OCI-LY1 (cell line): ENCODE results near the gene NSD2.
A peak's percentile ranks its signal among the peaks of the same experiment; 100 is the strongest.

ENCODE experiments used
- H2AFZ ChIP-seq: fragments of 200-600 bp; sonication (generic), shearing (Covaris generic); 2 replicates; pipeline ENCODE4 v1.6.0; 2014; ENCODE audit warnings: antibody characterized with exemption, mild to moderate bottlenecking, low read length
- H3F3A ChIP-seq: fragments of 200-600 bp; sonication (generic), shearing (Covaris generic); 2 replicates; pipeline ENCODE4 v1.6.0; 2014; ENCODE audit warnings: mild to moderate bottlenecking, antibody characterized with exemption, low read length, moderate library complexity; ENCODE audit not compliant: insufficient read depth
- H3K27ac ChIP-seq: fragments of 200-600 bp; sonication (generic); 2 replicates; pipeline ENCODE4 v1.5.1; 2014; ENCODE audit warnings: low read length, mixed run types, mild to moderate bottlenecking, low read depth; ENCODE audit not compliant: poor library complexity, severe bottlenecking
- H3K27me3 ChIP-seq: fragments of 200-600 bp; sonication (generic); 2 replicates; pipeline ENCODE4 v1.6.0; 2014; ENCODE audit warnings: antibody characterized with exemption, mild to moderate bottlenecking, low read length, moderate library complexity; ENCODE audit not compliant: insufficient read depth
- H3K36me3 ChIP-seq: fragments of 200-600 bp; sonication (generic); 2 replicates; pipeline ENCODE4 v1.6.1; 2014; ENCODE audit warnings: mild to moderate bottlenecking, antibody characterized with exemption, low read length, moderate library complexity, mixed read lengths; ENCODE audit not compliant: insufficient read depth
- H3K4me1 ChIP-seq: fragments of 200-600 bp; sonication (generic); 2 replicates; pipeline ENCODE4 v1.5.1; 2014; ENCODE audit warnings: mild to moderate bottlenecking, low read length, moderate library complexity; ENCODE audit not compliant: insufficient read depth, severe bottlenecking
- H3K4me2 ChIP-seq: fragments of 200-600 bp; sonication (generic), shearing (Covaris generic); 2 replicates; pipeline ENCODE4 v1.6.1; 2014; ENCODE audit warnings: low read length
- H3K4me3 ChIP-seq: fragments of 200-600 bp; sonication (generic); 2 replicates; pipeline ENCODE4 v1.5.1; 2014; ENCODE audit warnings: low read length, low read depth, mild to moderate bottlenecking, mixed read lengths; ENCODE audit not compliant: poor library complexity, severe bottlenecking
- H3K79me2 ChIP-seq: fragments of 200-600 bp; shearing (Covaris generic); 2 replicates; pipeline ENCODE4 v1.6.1; 2016; ENCODE audit warnings: mixed run types, low read length, mixed read lengths; ENCODE audit not compliant: insufficient read depth
- H3K9ac ChIP-seq: fragments of 200-600 bp; sonication (generic), shearing (Covaris generic); 2 replicates; pipeline ENCODE4 v1.6.1; 2014; ENCODE audit warnings: mild to moderate bottlenecking, low read length, mixed read lengths
- H3K9me2 ChIP-seq: fragments of 200-600 bp; sonication (generic), shearing (Covaris generic); 2 replicates; pipeline ENCODE4 v1.6.1; 2014; ENCODE audit warnings: low read depth, mild to moderate bottlenecking, low read length, mixed read lengths
- H3K9me3 ChIP-seq: fragments of 200-600 bp; shearing (Covaris generic); 2 replicates; pipeline ENCODE4 v1.6.1; 2014; ENCODE audit warnings: low read length, mixed read lengths
- H4K20me1 ChIP-seq: fragments of 200-600 bp; sonication (generic), shearing (Covaris generic); 2 replicates; pipeline ENCODE4 v1.6.0; 2016; ENCODE audit warnings: mild to moderate bottlenecking, low read length; ENCODE audit not compliant: insufficient read depth
- CTCF ChIP-seq: fragments of 200-600 bp; sonication (generic), shearing (Covaris generic); IDR thresholded peaks from 2 replicates; pipeline ENCODE4 v1.5.1; 2017; ENCODE audit warnings: mild to moderate bottlenecking, antibody characterized with exemption, low read length, moderate library complexity, mixed read lengths
- EZH2 ChIP-seq: fragments of 200-600 bp; sonication (generic), shearing (Covaris generic); IDR thresholded peaks from 2 replicates; pipeline ENCODE4 v1.8.0; 2017; ENCODE audit warnings: borderline replicate concordance, mixed run types, mild to moderate bottlenecking, antibody characterized with exemption, low read length, moderate library complexity, mixed read lengths

NSD2 gene

GRCh38 chr4:1854752-1855151 lies 16.4 kb upstream of the NSD2 start:
- H3K4me2 ChIP-seq, result peak overlapping the region; percentile 79
- H3K27ac ChIP-seq, result no peak overlapping the region
- no peaks in the 10 kb centered on the region for H3F3A ChIP-seq
- peak overlapping the region; percentile 76 for H3K4me3 ChIP-seq
- H4K20me1 ChIP-seq, result no peaks in the 10 kb centered on the region
- no peaks in the 10 kb centered on the region for H3K27me3 ChIP-seq
- H3K36me3 ChIP-seq, result no peaks in the 10 kb centered on the region; the same call in 1 of the 2 replicates
- peaks cover 22% of the 10 kb centered on the region for H3K79me2 ChIP-seq
- H2AFZ ChIP-seq, result no peak overlapping the region
- no peak for TF ChIP-seq CTCF
- no peak for TF ChIP-seq EZH2
- no peaks in the 10 kb centered on the region for H3K9me3 ChIP-seq
- peak overlapping the region; percentile 84 for H3K9ac ChIP-seq
- H3K9me2 ChIP-seq, result no peaks in the 10 kb centered on the region
- peaks cover 56% of the 10 kb centered on the region for H3K4me1 ChIP-seq

- H3K4me1 ChIP-seq, result peaks cover 50% of the 10 kb centered on the region
Observed at GRCh38 chr4:1855333-1856070, 15.7 kb upstream of the NSD2 start.

GRCh38 chr4:1856071-1856942 lies 14.9 kb upstream of the NSD2 start, which contains the start of gene LETM1:
LETM1 (minus strand) TSS chr4:1856156; CDS start chr4:1855950, 206 bp downstream.
- Histone ChIP-seq H3K79me2 (peaks cover 18% of the 10 kb centered on the region; the same call in 1 of the 2 replicates), H3K4me2 (peak within 1 kb of the TSS; percentile 79), H3K4me1 (peaks cover 42% of the 10 kb centered on the region), H3K4me3 (peak within 1 kb of the TSS; percentile 76), H4K20me1 (no peaks in the 10 kb centered on the region), H3K27ac (no peak within 1 kb of the TSS), H3F3A (no peaks in the 10 kb centered on the region), H3K9ac (peak within 1 kb of the TSS; percentile 88), H3K36me3 (no peaks in the 10 kb centered on the region; the same call in 1 of the 2 replicates), H2AFZ (no peak within 1 kb of the TSS), H3K27me3 (no peaks in the 10 kb centered on the region), H3K9me3 (no peaks in the 10 kb centered on the region), H3K9me2 (no peaks in the 10 kb centered on the region)
- TF ChIP-seq EZH2 (no peak), CTCF (no peak)

More at GRCh38 chr4:1855333-1856070, 15.7 kb upstream of the NSD2 start:
- H3K4me3 ChIP-seq, result peak overlapping the region; percentile 76
- peak overlapping the region; percentile 84 for H3K9ac ChIP-seq
- H3F3A ChIP-seq, result no peaks in the 10 kb centered on the region
- H3K27me3 ChIP-seq, result no peaks in the 10 kb centered on the region
- no peaks in the 10 kb centered on the region for H4K20me1 ChIP-seq
- TF ChIP-seq CTCF, result no peak
- no peaks in the 10 kb centered on the region; the same call in 1 of the 2 replicates for H3K36me3 ChIP-seq
- H3K4me2 ChIP-seq, result peak overlapping the region; percentile 79
- no peaks in the 10 kb centered on the region for H3K9me2 ChIP-seq
- peaks cover 22% of the 10 kb centered on the region for H3K79me2 ChIP-seq
- no peaks in the 10 kb centered on the region for H3K9me3 ChIP-seq
- H3K27ac ChIP-seq, result no peak overlapping the region
- H2AFZ ChIP-seq, result no peak overlapping the region
